Heart left ventricle (tissue), 13 donors: ENCODE measurements around the gene UBTD1.

Source experiments
- POLR2A ChIP-seq, 2 donors: fragments of 450-650 bp; IDR thresholded peaks; one replicate each; pipeline ENCODE4 v1.6.1; 2017; ENCODE audit warnings: antibody characterized with exemption in 2 of 2, mild to moderate bottlenecking in 2 of 2, moderate library complexity in 2 of 2
- TF ChIP-seq, protein P1 (sequence below), 12 donors: fragments of 200-600 bp; sonication (generic) in 4 of 12; IDR thresholded peaks; one replicate each; pipeline versions ENCODE4 v1.5.0 to v1.8.0; 2018 to 2022; ENCODE audit warnings: antibody characterized with exemption in 12 of 12, mild to moderate bottlenecking in 5 of 12
- donor health status: ischemic (EF 13 %, LVEDD 7.1; RV severe dilation, severe dysfunction).
- donor health status: DM: no; HTN: yes; CAD: no.
- donor health status: DM: no; HTN: no; CAD: no.
- donor health status: ischemic (EF 25% LVEDD 6.9; RV normal size, moderate dysfunction).
- donor health status: ischemic (EF 25% LVEDD 5.7; RV mildly dilated, moderate dysfunction).
- donor health status: ischemic (EF 35%, LVEDD 5.7; RV mildly dilated, moderate dysfunction).
- donor health status: nonischemic (EF 11% LVEDD 7.7; RV severe dilation, severe dysfunction).
- donor health status: DM: yes; HTN: yes; CAD: no.
- donor health status: PGD.
- donor health status: ischemic (EF 29% LVEDD 5.4; RV normal size, mild dysfunction).
- donor health status: nonischemic (EF 23%, LVEDD 6.1; RV moderate dilation, normal function).

DNA sequence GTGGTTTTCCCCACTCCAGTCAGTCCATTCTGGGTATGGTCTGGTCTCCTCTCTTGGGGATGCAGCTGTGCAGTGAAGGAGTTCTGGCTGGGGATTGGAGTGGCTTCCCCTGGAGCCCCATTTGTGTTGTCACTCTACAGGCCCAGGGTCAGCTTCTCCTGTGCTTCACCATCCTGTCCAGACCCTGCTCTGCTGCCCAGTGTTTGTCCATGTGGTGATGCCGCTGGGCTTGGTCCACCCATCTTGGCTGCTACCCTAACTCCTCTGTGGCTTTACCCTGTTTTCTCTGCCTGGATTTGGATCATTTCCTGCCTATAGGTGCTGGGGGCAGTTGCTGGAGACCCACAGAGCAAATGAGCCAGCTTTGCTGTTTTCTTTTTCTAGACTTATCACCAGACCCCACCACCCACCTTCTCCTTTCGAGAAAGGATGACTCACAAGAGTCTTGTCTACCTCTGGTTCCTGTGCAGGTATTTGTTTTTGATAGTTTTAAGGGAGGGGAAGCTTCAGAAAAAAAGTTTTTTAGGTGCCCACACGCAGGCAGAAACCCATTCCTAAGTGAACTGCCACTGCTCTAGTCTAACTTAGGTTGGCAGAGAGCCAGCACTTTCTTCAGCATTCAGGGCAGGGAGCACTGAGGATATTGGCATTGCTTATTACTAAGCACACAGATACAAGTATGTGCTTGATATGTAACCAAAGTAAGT lies 44.2 kb upstream of the UBTD1 start:
- TF ChIP-seq POLR2A (IDR thresholded peaks at IDR 0.05) = no peak
- TF ChIP-seq, protein P1, sequence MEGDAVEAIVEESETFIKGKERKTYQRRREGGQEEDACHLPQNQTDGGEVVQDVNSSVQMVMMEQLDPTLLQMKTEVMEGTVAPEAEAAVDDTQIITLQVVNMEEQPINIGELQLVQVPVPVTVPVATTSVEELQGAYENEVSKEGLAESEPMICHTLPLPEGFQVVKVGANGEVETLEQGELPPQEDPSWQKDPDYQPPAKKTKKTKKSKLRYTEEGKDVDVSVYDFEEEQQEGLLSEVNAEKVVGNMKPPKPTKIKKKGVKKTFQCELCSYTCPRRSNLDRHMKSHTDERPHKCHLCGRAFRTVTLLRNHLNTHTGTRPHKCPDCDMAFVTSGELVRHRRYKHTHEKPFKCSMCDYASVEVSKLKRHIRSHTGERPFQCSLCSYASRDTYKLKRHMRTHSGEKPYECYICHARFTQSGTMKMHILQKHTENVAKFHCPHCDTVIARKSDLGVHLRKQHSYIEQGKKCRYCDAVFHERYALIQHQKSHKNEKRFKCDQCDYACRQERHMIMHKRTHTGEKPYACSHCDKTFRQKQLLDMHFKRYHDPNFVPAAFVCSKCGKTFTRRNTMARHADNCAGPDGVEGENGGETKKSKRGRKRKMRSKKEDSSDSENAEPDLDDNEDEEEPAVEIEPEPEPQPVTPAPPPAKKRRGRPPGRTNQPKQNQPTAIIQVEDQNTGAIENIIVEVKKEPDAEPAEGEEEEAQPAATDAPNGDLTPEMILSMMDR (IDR thresholded peaks at IDR 0.05) = no peak
